CD4-positive, CD25-positive, alpha-beta regulatory T cell (primary cell): Measurements from ENCODE around the gene HELT. TPM values are rescaled to one million over a fixed set of nuclear protein-coding genes. Genes with fewer than 3 reads are reported as not detected.
A peak's percentile ranks its signal among the peaks of the same experiment; 100 is the strongest.
"Not testable (repeated sequence)": the region's sequence is repeated elsewhere in the genome, so short reads cannot be mapped to it uniquely, and the experiment has no call there.

Experiments
- ATAC-seq, 2 donors: fragments of 150-1000 bp; cut with Tn5 transposase; one replicate each; pipeline ENCODE4 v1.10.0; 2021; ENCODE audit warnings: low read depth in 2 of 2, moderate number of reproducible peaks in 2 of 2, moderate library complexity in 1 of 2
- DNase-seq, 3 donors: peaks; one replicate each; pipeline versions ENCODE4 v3.0.0 to v3.0.0-alpha.2; 2012 to 2022; ENCODE audit warnings: mixed read lengths in 1 of 3
- H3K27ac ChIP-seq: one replicate; pipeline ENCODE4 v1.7.0; 2013; ENCODE audit warnings: mild to moderate bottlenecking, low read length; ENCODE audit not compliant: insufficient read depth, poor library complexity, severe bottlenecking
- H3K27me3 ChIP-seq: one replicate; pipeline ENCODE4 v1.7.0; 2013; ENCODE audit warnings: low read length; ENCODE audit not compliant: control insufficient read depth, insufficient read depth
- H3K36me3 ChIP-seq: one replicate; pipeline ENCODE4 v1.7.0; 2013; ENCODE audit warnings: mild to moderate bottlenecking, low read length, moderate library complexity; ENCODE audit not compliant: control insufficient read depth, insufficient read depth
- H3K4me1 ChIP-seq: 2 replicates; pipeline ENCODE4 v1.7.0; 2013; ENCODE audit warnings: mild to moderate bottlenecking, low read length; ENCODE audit not compliant: insufficient read depth, control insufficient read depth, poor library complexity, severe bottlenecking
- H3K4me3 ChIP-seq: one replicate; pipeline ENCODE4 v1.7.0; 2013; ENCODE audit warnings: low read depth, mild to moderate bottlenecking, low read length, moderate library complexity
- H3K9me3 ChIP-seq, 2 experiments: 1 replicate in 1 of 2; 2 replicates in 1 of 2; pipeline ENCODE4 v1.7.0; 2013; ENCODE audit warnings: low read length in 2 of 2, mild to moderate bottlenecking in 1 of 2, moderate library complexity in 1 of 2; ENCODE audit not compliant: control insufficient read depth in 2 of 2
- H3K27ac Mint-ChIP-seq, 3 donors: one replicate each; pipeline ENCODE4 v1.8.0; 2020 to 2022; ENCODE audit warnings: mild to moderate bottlenecking in 3 of 3, mixed read lengths in 3 of 3, moderate library complexity in 2 of 3
- H3K27me3 Mint-ChIP-seq: one replicate; pipeline ENCODE4 v1.8.0; 2022; ENCODE audit warnings: mild to moderate bottlenecking, mixed read lengths
- H3K36me3 Mint-ChIP-seq: one replicate; pipeline ENCODE4 v1.8.0; 2020; ENCODE audit warnings: mixed read lengths
- H3K4me1 Mint-ChIP-seq, 4 donors: one replicate each; pipeline ENCODE4 v1.8.0; 2020 to 2022; ENCODE audit warnings: mixed read lengths in 4 of 4, mild to moderate bottlenecking in 1 of 4
- H3K4me3 Mint-ChIP-seq, 4 donors: one replicate each; pipeline ENCODE4 v1.8.0; 2020 to 2022; ENCODE audit warnings: mild to moderate bottlenecking in 4 of 4, mixed read lengths in 4 of 4, moderate library complexity in 3 of 4
- H3K9me3 Mint-ChIP-seq, 7 donors: one replicate each; pipeline ENCODE4 v1.8.0; 2020 to 2022; ENCODE audit warnings: mixed read lengths in 7 of 7, mild to moderate bottlenecking in 3 of 7, moderate library complexity in 2 of 7
- polyA plus RNA-seq, 4 donors: library from polyadenylated mRNA; unstranded; fragments of 300-500 nt; fragmentation: Illumina TruSeq; gene quantifications; one replicate each; pipeline ENCODE4 v1.2.3, GENCODE V29; 2021
- total RNA-seq: library from RNA; stranded (reverse); gene quantifications from one replicate; pipeline ENCODE4 v1.2.3, GENCODE V29; 2022

The HELT gene
- total and polyA plus RNA-seq, 5 donors from 2014 or later, result not detected

DNA sequence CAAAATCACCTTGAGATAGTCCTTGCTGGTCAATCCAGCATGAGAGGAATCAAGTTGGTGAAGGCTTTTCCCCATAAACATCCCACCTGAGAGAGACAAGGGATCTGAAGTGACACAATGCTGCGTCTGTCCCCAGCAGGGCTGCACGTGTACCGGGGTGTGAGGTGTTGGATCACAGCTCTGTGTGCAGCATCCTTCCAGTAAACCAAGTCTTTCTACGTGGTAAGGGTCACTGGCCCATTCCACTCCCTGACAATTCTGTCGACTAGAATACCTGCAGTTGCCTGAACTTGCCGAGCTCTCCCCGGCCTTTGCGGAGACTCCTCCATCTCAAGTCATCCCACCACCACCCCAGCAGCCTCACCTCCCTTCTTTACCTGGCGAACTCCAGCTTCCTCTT is 14.8 kb downstream of the HELT start:
- Histone ChIP-seq H3K36me3 (no peaks in the 10 kb centered on the region), H3K4me3 (no peak overlapping the region), H3K9me3 (no peaks in the 10 kb centered on the region), H3K4me1 (no peaks in the 10 kb centered on the region), H3K27me3 (peaks cover 11% of the 10 kb centered on the region), H3K27ac (no peak overlapping the region)
- DNase-seq (no peak), ATAC-seq (no peak)
- Mint-ChIP-seq H3K4me1 (no peaks in the 10 kb centered on the region), H3K27ac (no peak overlapping the region), H3K36me3 (no peaks in the 10 kb centered on the region), H3K9me3 (peaks cover 0 to 6% (median 0%) of the 10 kb centered on the region in 7 donors), H3K4me3 (no peak overlapping the region), H3K27me3 (peaks cover 34% of the 10 kb centered on the region)

GRCh38 chr4:185033950-185034349 is 15.7 kb downstream of the HELT start:
- DNase-seq, result no peak
- no peak overlapping the region for H3K27ac ChIP-seq
- H3K36me3 ChIP-seq, result no peaks in the 10 kb centered on the region
- Mint-ChIP-seq H3K27ac (no peak overlapping the region), H3K4me3 (no peak overlapping the region), H3K27me3 (peaks cover 30% of the 10 kb centered on the region), H3K4me1 (no peaks in the 10 kb centered on the region), H3K9me3 (peaks cover 0 to 6% (median 0%) of the 10 kb centered on the region in 7 donors), H3K36me3 (no peaks in the 10 kb centered on the region)
- H3K4me3 ChIP-seq, result no peak overlapping the region
- no peaks in the 10 kb centered on the region for H3K9me3 ChIP-seq
- H3K4me1 ChIP-seq, result no peaks in the 10 kb centered on the region
- H3K27me3 ChIP-seq, result peaks cover 18% of the 10 kb centered on the region
- ATAC-seq, result no peak

DNA sequence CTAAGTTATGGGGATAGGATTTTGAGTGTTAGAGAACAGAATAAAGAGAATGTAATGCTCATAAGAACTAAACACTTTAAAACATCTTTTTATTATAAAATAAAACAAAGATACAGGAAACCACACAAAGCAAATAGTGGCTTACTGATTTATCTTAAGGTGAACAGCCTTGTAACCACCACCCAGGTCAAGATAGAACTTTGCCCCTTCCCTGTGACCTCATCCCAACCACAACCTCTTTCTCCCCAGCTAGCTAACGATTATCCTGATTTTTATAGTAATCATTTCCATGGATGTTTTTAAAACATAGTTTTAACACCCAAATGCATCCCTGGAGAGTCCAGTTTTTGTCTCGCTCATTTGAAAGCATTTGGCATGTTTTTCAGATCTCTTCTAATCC is 17.0 kb downstream of the HELT start:
- DNase-seq, result no peak
- H3K9me3 Mint-ChIP-seq, result peaks cover 0 to 6% (median 0%) of the 10 kb centered on the region in 7 donors
- no peak for ATAC-seq
- Histone ChIP-seq H3K27me3 (peaks cover 14% of the 10 kb centered on the region), H3K4me3 (no peak overlapping the region), H3K36me3 (no peaks in the 10 kb centered on the region), H3K9me3 (no peaks in the 10 kb centered on the region), H3K27ac (no peak overlapping the region), H3K4me1 (peaks cover 7% of the 10 kb centered on the region)
- H3K4me3 Mint-ChIP-seq, result no peak overlapping the region
- peaks cover 4 to 6% (median 4%) of the 10 kb centered on the region in 4 donors for H3K4me1 Mint-ChIP-seq
- peaks cover 39% of the 10 kb centered on the region for H3K27me3 Mint-ChIP-seq
- no peaks in the 10 kb centered on the region for H3K36me3 Mint-ChIP-seq
- H3K27ac Mint-ChIP-seq, result no peak overlapping the region

DNA sequence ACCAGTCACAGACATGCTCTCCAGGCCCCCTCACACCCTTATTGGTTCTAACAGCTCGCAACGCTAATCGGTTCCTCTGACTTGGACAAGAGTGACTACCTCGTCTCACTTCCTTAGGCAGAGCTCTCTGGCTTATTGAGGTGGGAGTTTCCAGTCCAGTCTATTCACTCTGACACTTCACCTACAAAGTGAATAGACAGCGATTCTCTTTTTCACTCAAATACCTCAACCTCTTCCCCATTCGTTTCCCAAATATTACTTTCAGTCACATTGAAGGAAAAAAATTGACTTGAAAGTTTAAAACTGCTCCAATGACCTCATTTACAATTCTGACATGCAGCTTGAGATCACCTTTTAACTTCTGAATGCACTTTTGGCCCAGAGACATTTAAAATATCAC is 17.7 kb downstream of the HELT start:
- Histone ChIP-seq H3K27ac (no peak overlapping the region), H3K4me3 (no peak overlapping the region), H3K27me3 (peaks cover 14% of the 10 kb centered on the region), H3K9me3 (no peaks in the 10 kb centered on the region), H3K4me1 (peaks cover 7% of the 10 kb centered on the region), H3K36me3 (no peaks in the 10 kb centered on the region)
- ATAC-seq (no peak), DNase-seq (no peak)
- H3K27me3 Mint-ChIP-seq, result peaks cover 40% of the 10 kb centered on the region
- H3K27ac Mint-ChIP-seq, result no peak overlapping the region
- H3K4me1 Mint-ChIP-seq, result peaks cover 4 to 6% (median 4%) of the 10 kb centered on the region in 4 donors
- no peak overlapping the region for H3K4me3 Mint-ChIP-seq
- H3K36me3 Mint-ChIP-seq, result no peaks in the 10 kb centered on the region
- H3K9me3 Mint-ChIP-seq, result peaks cover 0 to 6% (median 0%) of the 10 kb centered on the region in 7 donors

DNA sequence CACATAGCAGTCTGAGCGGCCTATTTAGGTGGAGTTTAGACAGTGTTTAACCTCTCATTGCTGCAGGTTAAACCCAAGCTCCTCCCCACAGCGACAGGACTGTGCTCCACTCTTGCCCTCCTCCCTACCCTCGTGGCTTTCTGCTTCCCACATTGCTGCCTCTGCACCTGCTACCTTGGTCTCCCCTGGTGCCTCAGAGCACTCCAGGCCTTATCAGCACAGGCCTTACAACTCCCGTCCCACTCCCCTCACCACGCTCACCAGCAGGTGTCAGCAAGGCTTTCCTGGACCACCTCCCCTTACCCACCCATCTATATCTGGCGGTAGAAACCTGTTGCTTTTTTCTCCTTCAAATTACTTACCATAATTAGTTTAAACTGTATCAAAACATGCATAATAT is 18.6 kb downstream of the HELT start:
- Mint-ChIP-seq H3K36me3 (no peaks in the 10 kb centered on the region), H3K4me3 (no peak overlapping the region), H3K27me3 (peaks cover 42% of the 10 kb centered on the region), H3K9me3 (peaks cover 0 to 6% (median 0%) of the 10 kb centered on the region in 7 donors), H3K4me1 (peaks cover 4 to 6% (median 4%) of the 10 kb centered on the region in 4 donors), H3K27ac (no peak overlapping the region)
- Histone ChIP-seq H3K9me3 (no peaks in the 10 kb centered on the region), H3K27ac (no peak overlapping the region), H3K4me3 (no peak overlapping the region), H3K4me1 (peaks cover 7% of the 10 kb centered on the region), H3K27me3 (peaks cover 14% of the 10 kb centered on the region), H3K36me3 (no peaks in the 10 kb centered on the region)
- no peak for DNase-seq
- no peak for ATAC-seq

- peaks cover 0 to 6% (median 0%) of the 10 kb centered on the region in 7 donors for H3K9me3 Mint-ChIP-seq
- peaks cover 58% of the 10 kb centered on the region for H3K27me3 Mint-ChIP-seq
- H3K4me3 Mint-ChIP-seq, result no peak overlapping the region
- Histone ChIP-seq H3K9me3 (no peaks in the 10 kb centered on the region), H3K4me3 (no peak overlapping the region), H3K36me3 (no peaks in the 10 kb centered on the region), H3K4me1 (peaks cover 7% of the 10 kb centered on the region), H3K27ac (no peak overlapping the region), H3K27me3 (peaks cover 11% of the 10 kb centered on the region)
- ATAC-seq, result peak; percentile 44 to 72
- H3K27ac Mint-ChIP-seq, result no peak overlapping the region
- H3K36me3 Mint-ChIP-seq, result no peaks in the 10 kb centered on the region
- peaks cover 4 to 6% (median 4%) of the 10 kb centered on the region in 4 donors for H3K4me1 Mint-ChIP-seq
- peak; percentile 29 to 72 (median 57) for DNase-seq
Observed at GRCh38 chr4:185039508-185040273, 21.4 kb downstream of the HELT start.

DNA sequence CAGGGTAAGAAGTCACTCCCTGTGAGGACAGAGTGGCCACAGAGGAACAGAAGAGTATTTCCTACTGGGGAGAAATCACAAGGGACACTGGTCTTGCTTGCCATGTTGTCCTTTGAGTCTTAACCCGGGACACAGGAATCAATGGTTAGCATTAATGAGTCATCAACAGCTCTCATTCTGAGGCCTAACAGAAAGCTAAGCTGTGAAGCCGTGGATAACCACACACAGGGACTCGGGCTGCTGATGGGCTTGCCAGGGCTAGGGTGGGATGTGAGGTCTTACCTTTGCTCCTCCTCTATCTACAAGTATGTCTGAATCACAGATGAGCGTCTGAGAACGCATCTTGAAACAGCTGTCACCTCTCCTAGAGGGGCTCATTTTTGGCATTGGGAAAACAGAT is 22.2 kb downstream of the HELT start:
- no peak for DNase-seq
- H3K27me3 ChIP-seq, result peaks cover 11% of the 10 kb centered on the region
- H3K9me3 Mint-ChIP-seq, result peaks cover 0 to 6% (median 0%) of the 10 kb centered on the region in 7 donors
- peaks cover 7% of the 10 kb centered on the region for H3K4me1 ChIP-seq
- no peaks in the 10 kb centered on the region for H3K36me3 ChIP-seq
- peaks cover 4 to 6% (median 4%) of the 10 kb centered on the region in 4 donors for H3K4me1 Mint-ChIP-seq
- H3K4me3 Mint-ChIP-seq, result no peak overlapping the region
- H3K27ac ChIP-seq, result no peak overlapping the region
- no peaks in the 10 kb centered on the region for H3K36me3 Mint-ChIP-seq
- H3K27ac Mint-ChIP-seq, result no peak overlapping the region
- H3K4me3 ChIP-seq, result no peak overlapping the region
- peaks cover 65% of the 10 kb centered on the region for H3K27me3 Mint-ChIP-seq
- no peak for ATAC-seq
- no peaks in the 10 kb centered on the region for H3K9me3 ChIP-seq

GRCh38 chr4:185050286-185050685 is 32.0 kb downstream of the HELT start:
- not testable (repeated sequence) for H3K4me3 Mint-ChIP-seq, H3K27me3 ChIP-seq, DNase-seq, H3K36me3 ChIP-seq, H3K4me3 ChIP-seq, H3K36me3 Mint-ChIP-seq, ATAC-seq, H3K27ac Mint-ChIP-seq, H3K9me3 Mint-ChIP-seq, H3K27ac ChIP-seq, H3K9me3 ChIP-seq, H3K4me1 ChIP-seq, H3K4me1 Mint-ChIP-seq
- peaks cover 23% of the 10 kb centered on the region for H3K27me3 Mint-ChIP-seq
